HG03469 (cell line): ENCODE measurements around the gene SLC34A1.
"Not testable (repeated sequence)": the region's sequence is repeated elsewhere in the genome, so short reads cannot be mapped to it uniquely, and the experiment has no call there.

ENCODE experiments used
- ATAC-seq: cut with Tn5 transposase; IDR thresholded peaks from one replicate; pipeline ENCODE4 v1.9.1; 2021; ENCODE audit warnings: mild to moderate bottlenecking, moderate library complexity, moderate number of reproducible peaks; ENCODE audit not compliant: unreplicated experiment

The SLC34A1 gene

GRCh38 chr5:177405312-177405711 is 21.1 kb downstream of the SLC34A1 start:
- no peak for ATAC-seq

GRCh38 chr5:177405805-177406204 is 21.6 kb downstream of the SLC34A1 start:
- no peak for ATAC-seq

GRCh38 chr5:177409043-177409801 is 25.0 kb downstream of the SLC34A1 start, which contains the start of gene F12:
Gene F12 (minus strand): TSS chr5:177409564. CDS start chr5:177409527, 37 bp downstream.
- ATAC-seq: no peak

- no peak for ATAC-seq
These were observed 26.3 kb downstream of the SLC34A1 start for GRCh38 chr5:177410575-177410974.

- ATAC-seq: no peak
These were observed 28.5 kb downstream of the SLC34A1 start for GRCh38 chr5:177412603-177413233.

- no peak for ATAC-seq
These were observed 30.2 kb downstream of the SLC34A1 start for GRCh38 chr5:177414481-177414880.

GRCh38 chr5:177417081-177417480 is 32.8 kb downstream of the SLC34A1 start:
- ATAC-seq: not testable (repeated sequence)

DNA sequence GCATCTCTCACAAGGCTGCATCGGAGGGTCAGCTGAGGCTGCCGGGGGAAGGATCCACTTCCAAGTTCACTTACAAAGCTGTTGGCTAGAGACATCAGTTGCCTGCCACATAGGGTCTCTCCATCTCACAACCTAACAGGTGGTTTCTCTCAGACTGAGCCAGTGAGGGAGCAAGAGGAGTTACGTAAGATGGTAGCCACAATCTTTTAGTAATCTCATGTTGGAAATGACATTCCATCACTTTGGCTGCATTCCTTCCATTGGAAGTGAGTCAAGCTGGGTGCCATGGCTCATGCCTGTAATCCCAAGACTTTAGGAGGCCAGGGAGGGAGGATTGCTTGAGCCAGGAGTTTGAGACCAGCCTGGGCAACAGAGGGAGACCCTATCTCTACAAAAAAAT is 34.8 kb downstream of the SLC34A1 start:
- no peak for ATAC-seq

GRCh38 chr5:177420472-177420871 is 36.2 kb downstream of the SLC34A1 start:
- ATAC-seq: not testable (repeated sequence)

- ATAC-seq: no peak
These were observed 37.0 kb downstream of the SLC34A1 start for GRCh38 chr5:177421062-177421798.

DNA sequence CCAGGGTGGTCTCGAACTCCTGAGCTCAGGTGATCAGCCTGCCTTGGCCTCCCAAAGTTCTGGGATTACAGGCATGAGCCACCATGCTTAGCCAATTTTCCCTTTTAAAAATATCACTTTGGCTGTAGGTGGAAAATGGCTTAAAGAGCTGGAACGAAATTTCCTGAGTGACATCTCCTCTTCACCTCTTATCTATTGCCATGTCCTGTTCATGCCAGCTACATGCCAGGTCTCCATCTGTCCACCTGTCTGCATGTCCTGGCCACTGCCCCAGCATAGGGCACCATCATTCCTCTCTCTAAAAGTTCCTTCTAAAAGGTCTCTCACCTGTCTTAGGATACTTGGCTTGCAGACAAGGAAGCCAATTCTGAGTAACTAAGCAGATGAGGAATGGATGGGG is 39.4 kb downstream of the SLC34A1 start:
- no peak for ATAC-seq

DNA sequence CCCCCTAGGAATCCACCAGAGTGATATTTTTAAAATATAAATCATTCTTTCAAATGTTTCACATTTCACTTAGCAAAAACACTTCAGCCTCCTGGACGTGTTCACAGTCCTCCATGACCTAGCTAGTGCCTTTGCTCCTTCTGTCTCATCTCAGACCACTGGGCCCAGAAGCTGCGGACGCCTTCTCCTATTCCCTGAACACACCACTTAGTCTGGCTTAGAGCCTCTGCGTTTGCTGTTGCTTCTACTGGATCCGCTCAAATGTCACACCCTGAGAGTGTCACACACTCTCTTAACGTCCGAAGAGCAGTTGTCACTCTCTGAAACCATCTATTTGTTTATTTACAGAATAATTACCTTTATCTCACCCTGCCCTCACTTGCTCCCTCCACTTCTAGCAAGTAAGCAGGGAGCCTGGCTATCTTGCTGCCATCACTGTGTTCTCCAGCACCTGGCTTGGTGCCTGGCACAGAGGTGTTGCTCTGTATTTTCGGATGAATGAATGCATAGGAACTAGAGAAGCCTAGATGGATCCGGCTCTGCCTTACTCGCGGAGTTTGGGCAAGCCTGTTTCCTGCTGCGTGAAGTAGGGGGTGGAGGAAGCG is 41.1 kb downstream of the SLC34A1 start:
- no peak for ATAC-seq

GRCh38 chr5:177425801-177426565 is 41.7 kb downstream of the SLC34A1 start:
- ATAC-seq: peak; percentile 69

- peak; percentile 2 for ATAC-seq
These were observed 42.5 kb downstream of the SLC34A1 start, which contains the start of gene GRK6 for GRCh38 chr5:177426566-177427210. Gene GRK6 (plus strand): TSS chr5:177426676. CDS start chr5:177426846, 170 bp downstream.

DNA sequence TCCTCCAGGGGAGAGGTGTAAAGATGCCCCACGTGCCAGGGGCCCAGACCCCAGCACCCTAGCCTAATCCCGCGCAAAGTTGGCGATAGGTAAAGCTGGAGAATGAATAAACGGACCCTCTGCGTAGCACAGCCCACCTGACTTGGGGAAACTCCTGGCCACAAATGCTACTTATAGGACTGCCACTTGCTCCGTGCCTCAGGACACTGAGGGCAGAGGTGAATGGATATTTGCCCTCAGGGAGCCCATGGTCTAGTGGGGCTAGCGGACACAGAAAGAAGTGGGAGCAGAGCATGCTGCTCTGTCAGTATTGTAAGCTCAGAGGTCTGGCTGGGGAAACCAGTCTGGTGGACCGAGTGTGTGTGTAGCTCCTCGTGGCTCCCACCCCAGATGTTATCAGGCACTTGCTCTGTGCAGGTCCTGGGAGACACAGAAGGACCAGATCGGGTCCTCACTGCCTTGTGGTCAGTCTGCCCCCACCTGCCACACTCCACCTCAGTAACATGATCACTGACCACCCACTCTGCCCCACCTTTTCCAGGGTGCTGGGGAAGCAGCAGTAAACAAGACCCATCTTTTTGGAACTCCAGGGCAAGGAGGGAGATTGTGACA is 43.1 kb downstream of the SLC34A1 start:
- ATAC-seq: no peak

GRCh38 chr5:177427919-177428573 is 43.8 kb downstream of the SLC34A1 start:
- ATAC-seq: no peak

DNA sequence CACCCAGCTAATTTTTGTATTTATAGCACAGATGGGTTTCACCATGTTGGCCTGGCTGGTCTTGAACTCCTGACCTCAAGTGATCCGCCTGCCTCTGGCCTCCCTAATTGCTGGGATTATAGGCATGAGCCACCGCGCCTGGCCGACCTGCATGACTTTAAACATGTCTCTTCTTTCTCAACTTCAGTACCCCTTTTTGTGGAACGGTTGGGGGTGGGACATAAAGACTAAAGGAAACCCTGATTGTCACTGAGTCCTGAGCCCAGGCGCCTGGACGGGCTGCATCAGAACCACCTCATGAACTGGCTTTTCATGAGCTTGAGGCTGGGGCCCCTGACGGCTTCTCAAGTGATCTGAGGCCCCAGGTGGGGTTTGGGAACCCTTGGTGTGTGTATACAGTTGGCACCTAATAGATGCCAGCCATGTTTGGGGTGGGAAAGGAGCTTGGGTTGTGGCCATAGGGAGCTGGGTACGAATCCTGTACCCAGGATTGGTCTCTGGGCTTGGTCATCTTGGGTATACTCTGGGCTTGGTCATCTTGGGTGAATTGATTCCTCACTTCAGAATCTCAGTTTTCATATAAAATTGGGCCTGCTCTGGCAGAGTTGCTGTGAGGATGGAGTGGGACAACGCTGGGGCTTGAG is 44.5 kb downstream of the SLC34A1 start:
- ATAC-seq: no peak

- ATAC-seq: no peak
These were observed 45.2 kb downstream of the SLC34A1 start for GRCh38 chr5:177429248-177430040.
